ENCODE data around the gene PUDP.
A peak's percentile ranks its signal among the peaks of the same experiment; 100 is the strongest.
"Not testable (repeated sequence)": the region's sequence is repeated elsewhere in the genome, so short reads cannot be mapped to it uniquely, and the experiment has no call there.

Gene PUDP

GRCh38 chrX:7095657-7096056, 52.3 kb downstream of the PUDP start:
- CTCF ChIA-PET; H3K9me3 ChIP-seq (ENCODE audit: control extremely low read depth in 1 of 5, control insufficient read depth in 4 of 5, insufficient read depth in 2 of 5, low read depth in 1 of 5, low read length in 4 of 5); H3K27ac ChIP-seq (ENCODE audit: insufficient read depth in 1 of 2, low read depth in 1 of 2, low read length in 2 of 2, poor library complexity in 1 of 2, severe bottlenecking in 2 of 2); H3K4me1 ChIP-seq (ENCODE audit: control extremely low read depth in 1 of 4, control insufficient read depth in 4 of 4, insufficient read depth in 4 of 4, low read length in 3 of 4); H3K27me3 ChIP-seq (replicated peaks in 2 of 5; ENCODE audit: control insufficient read depth in 4 of 5, insufficient read depth in 5 of 5, low read length in 4 of 5); H3K4me3 ChIP-seq (ENCODE audit: control insufficient read depth in 1 of 7, extremely low read depth in 1 of 7, insufficient read depth in 4 of 7, low read depth in 2 of 7, low read length in 6 of 7); DNase-seq; POLR2A ChIA-PET: not testable (repeated sequence)
- WGBS (ENCODE audit: insufficient coverage) = 100% methylated on average over 2 of the region's 2 CpGs
- peaks cover 0 to 13% (median 8%) of the 10 kb centered on the region in 4 experiments for H3K36me3 ChIP-seq (ENCODE audit: control insufficient read depth in 4 of 4, insufficient read depth in 4 of 4, low read length in 3 of 4)

GRCh38 chrX:7093305-7093704, 54.6 kb downstream of the PUDP start:
- H3K27me3 ChIP-seq (replicated peaks in 2 of 5; ENCODE audit: control insufficient read depth in 4 of 5, insufficient read depth in 5 of 5, low read length in 4 of 5) = no peaks in the 10 kb centered on the region
- H3K27ac ChIP-seq (ENCODE audit: insufficient read depth in 1 of 2, low read depth in 1 of 2, low read length in 2 of 2, poor library complexity in 1 of 2, severe bottlenecking in 2 of 2) = no peak overlapping the region
- H3K4me3 ChIP-seq (ENCODE audit: control insufficient read depth in 1 of 7, extremely low read depth in 1 of 7, insufficient read depth in 4 of 7, low read depth in 2 of 7, low read length in 6 of 7) = no peak overlapping the region
- ChIA-PET CTCF (no interaction called here), POLR2A (no interaction called here)
- WGBS (ENCODE audit: insufficient coverage) = 100% methylated on average over 6 of the region's 6 CpGs
- no peak for DNase-seq
- peaks cover 0 to 4% (median 0%) of the 10 kb centered on the region in 4 experiments for H3K4me1 ChIP-seq (ENCODE audit: control extremely low read depth in 1 of 4, control insufficient read depth in 4 of 4, insufficient read depth in 4 of 4, low read length in 3 of 4)
- peaks cover 0 to 11% (median 7%) of the 10 kb centered on the region in 4 experiments for H3K36me3 ChIP-seq (ENCODE audit: control insufficient read depth in 4 of 4, insufficient read depth in 4 of 4, low read length in 3 of 4)
- no peaks in the 10 kb centered on the region for H3K9me3 ChIP-seq (ENCODE audit: control extremely low read depth in 1 of 5, control insufficient read depth in 4 of 5, insufficient read depth in 2 of 5, low read depth in 1 of 5, low read length in 4 of 5)

- Histone ChIP-seq H3K4me3 (ENCODE audit: control insufficient read depth in 1 of 7, extremely low read depth in 1 of 7, insufficient read depth in 4 of 7, low read depth in 2 of 7, low read length in 6 of 7) (no peak overlapping the region), H3K27me3 (replicated peaks in 2 of 5; ENCODE audit: control insufficient read depth in 4 of 5, insufficient read depth in 5 of 5, low read length in 4 of 5) (no peaks in the 10 kb centered on the region), H3K27ac (ENCODE audit: insufficient read depth in 1 of 2, low read depth in 1 of 2, low read length in 2 of 2, poor library complexity in 1 of 2, severe bottlenecking in 2 of 2) (no peak overlapping the region), H3K4me1 (ENCODE audit: control extremely low read depth in 1 of 4, control insufficient read depth in 4 of 4, insufficient read depth in 4 of 4, low read length in 3 of 4) (peaks cover 0 to 4% (median 0%) of the 10 kb centered on the region in 4 experiments), H3K9me3 (ENCODE audit: control extremely low read depth in 1 of 5, control insufficient read depth in 4 of 5, insufficient read depth in 2 of 5, low read depth in 1 of 5, low read length in 4 of 5) (no peaks in the 10 kb centered on the region), H3K36me3 (ENCODE audit: control insufficient read depth in 4 of 4, insufficient read depth in 4 of 4, low read length in 3 of 4) (peaks cover 0 to 6% (median 3%) of the 10 kb centered on the region in 4 experiments)
- ChIA-PET POLR2A (no interaction called here), CTCF (no interaction called here)
- WGBS (ENCODE audit: insufficient coverage) = 63% methylated on average over 3 of the region's 4 CpGs
- DNase-seq = no peak
Observed at GRCh38 chrX:7092543-7092942, 55.4 kb downstream of the PUDP start.

GRCh38 chrX:7091923-7092322, 56.0 kb downstream of the PUDP start:
- no peaks in the 10 kb centered on the region for H3K9me3 ChIP-seq (ENCODE audit: control extremely low read depth in 1 of 5, control insufficient read depth in 4 of 5, insufficient read depth in 2 of 5, low read depth in 1 of 5, low read length in 4 of 5)
- ChIA-PET POLR2A (no interaction called here), CTCF (no interaction called here)
- H3K4me1 ChIP-seq (ENCODE audit: control extremely low read depth in 1 of 4, control insufficient read depth in 4 of 4, insufficient read depth in 4 of 4, low read length in 3 of 4) = peaks cover 0 to 4% (median 3%) of the 10 kb centered on the region in 4 experiments
- H3K27me3 ChIP-seq (replicated peaks in 2 of 5; ENCODE audit: control insufficient read depth in 4 of 5, insufficient read depth in 5 of 5, low read length in 4 of 5) = no peaks in the 10 kb centered on the region
- no peak overlapping the region for H3K27ac ChIP-seq (ENCODE audit: insufficient read depth in 1 of 2, low read depth in 1 of 2, low read length in 2 of 2, poor library complexity in 1 of 2, severe bottlenecking in 2 of 2)
- peaks cover 0 to 2% (median 0%) of the 10 kb centered on the region in 4 experiments for H3K36me3 ChIP-seq (ENCODE audit: control insufficient read depth in 4 of 4, insufficient read depth in 4 of 4, low read length in 3 of 4)
- H3K4me3 ChIP-seq (ENCODE audit: control insufficient read depth in 1 of 7, extremely low read depth in 1 of 7, insufficient read depth in 4 of 7, low read depth in 2 of 7, low read length in 6 of 7) = no peak overlapping the region
- 86% methylated on average over 1 of the region's 4 CpGs for WGBS (ENCODE audit: insufficient coverage)
- no peak for DNase-seq

- peaks cover 5 to 16% (median 14%) of the 10 kb centered on the region in 4 experiments for H3K4me1 ChIP-seq (ENCODE audit: control extremely low read depth in 1 of 4, control insufficient read depth in 4 of 4, insufficient read depth in 4 of 4, low read length in 3 of 4)
- no peak overlapping the region for H3K4me3 ChIP-seq (ENCODE audit: control insufficient read depth in 1 of 7, extremely low read depth in 1 of 7, insufficient read depth in 4 of 7, low read depth in 2 of 7, low read length in 6 of 7)
- H3K36me3 ChIP-seq (ENCODE audit: control insufficient read depth in 4 of 4, insufficient read depth in 4 of 4, low read length in 3 of 4) = no peaks in the 10 kb centered on the region
- CTCF ChIA-PET = no interaction called here
- DNase-seq = no peak
- H3K27me3 ChIP-seq (replicated peaks in 2 of 5; ENCODE audit: control insufficient read depth in 4 of 5, insufficient read depth in 5 of 5, low read length in 4 of 5) = no peaks in the 10 kb centered on the region
- WGBS (ENCODE audit: insufficient coverage) = 88% methylated on average over 4 of the region's 4 CpGs
- H3K9me3 ChIP-seq (ENCODE audit: control extremely low read depth in 1 of 5, control insufficient read depth in 4 of 5, insufficient read depth in 2 of 5, low read depth in 1 of 5, low read length in 4 of 5) = no peaks in the 10 kb centered on the region
- POLR2A ChIA-PET = no interaction called here
- H3K27ac ChIP-seq (ENCODE audit: insufficient read depth in 1 of 2, low read depth in 1 of 2, low read length in 2 of 2, poor library complexity in 1 of 2, severe bottlenecking in 2 of 2) = no peak overlapping the region
Observed at GRCh38 chrX:7090641-7091040, 57.3 kb downstream of the PUDP start.

GRCh38 chrX:7088968-7089615, 58.9 kb downstream of the PUDP start:
- peak; percentile 13 to 45 (median 44) for DNase-seq
- H3K9me3 ChIP-seq (ENCODE audit: control extremely low read depth in 1 of 5, control insufficient read depth in 4 of 5, insufficient read depth in 2 of 5, low read depth in 1 of 5, low read length in 4 of 5) = no peaks in the 10 kb centered on the region
- no peak overlapping the region for H3K27ac ChIP-seq (ENCODE audit: insufficient read depth in 1 of 2, low read depth in 1 of 2, low read length in 2 of 2, poor library complexity in 1 of 2, severe bottlenecking in 2 of 2)
- no peaks in the 10 kb centered on the region for H3K27me3 ChIP-seq (replicated peaks in 2 of 5; ENCODE audit: control insufficient read depth in 4 of 5, insufficient read depth in 5 of 5, low read length in 4 of 5)
- peaks cover 16 to 32% (median 28%) of the 10 kb centered on the region in 4 experiments for H3K4me1 ChIP-seq (ENCODE audit: control extremely low read depth in 1 of 4, control insufficient read depth in 4 of 4, insufficient read depth in 4 of 4, low read length in 3 of 4)
- WGBS (ENCODE audit: insufficient coverage) = 97% methylated on average over 4 of the region's 8 CpGs
- ChIA-PET POLR2A (no interaction called here), CTCF (no interaction called here)
- H3K4me3 ChIP-seq (ENCODE audit: control insufficient read depth in 1 of 7, extremely low read depth in 1 of 7, insufficient read depth in 4 of 7, low read depth in 2 of 7, low read length in 6 of 7) = no peak overlapping the region
- peaks cover 0 to 4% (median 0%) of the 10 kb centered on the region in 4 experiments for H3K36me3 ChIP-seq (ENCODE audit: control insufficient read depth in 4 of 4, insufficient read depth in 4 of 4, low read length in 3 of 4)

GRCh38 chrX:7086384-7086783, 61.6 kb downstream of the PUDP start:
- no peak overlapping the region for H3K27ac ChIP-seq (ENCODE audit: insufficient read depth in 1 of 2, low read depth in 1 of 2, low read length in 2 of 2, poor library complexity in 1 of 2, severe bottlenecking in 2 of 2)
- peaks cover 0 to 4% (median 0%) of the 10 kb centered on the region in 4 experiments for H3K36me3 ChIP-seq (ENCODE audit: control insufficient read depth in 4 of 4, insufficient read depth in 4 of 4, low read length in 3 of 4)
- H3K4me3 ChIP-seq (ENCODE audit: control insufficient read depth in 1 of 7, extremely low read depth in 1 of 7, insufficient read depth in 4 of 7, low read depth in 2 of 7, low read length in 6 of 7) = no peak overlapping the region
- peaks cover 16 to 49% (median 44%) of the 10 kb centered on the region in 4 experiments for H3K4me1 ChIP-seq (ENCODE audit: control extremely low read depth in 1 of 4, control insufficient read depth in 4 of 4, insufficient read depth in 4 of 4, low read length in 3 of 4)
- no peaks in the 10 kb centered on the region for H3K27me3 ChIP-seq (replicated peaks in 2 of 5; ENCODE audit: control insufficient read depth in 4 of 5, insufficient read depth in 5 of 5, low read length in 4 of 5)
- ChIA-PET CTCF (no interaction called here), POLR2A (no interaction called here)
- DNase-seq = peak in 2 of 3 donors; percentile 74 to 80
- WGBS (ENCODE audit: insufficient coverage) = 50% methylated on average over 2 of the region's 3 CpGs
- H3K9me3 ChIP-seq (ENCODE audit: control extremely low read depth in 1 of 5, control insufficient read depth in 4 of 5, insufficient read depth in 2 of 5, low read depth in 1 of 5, low read length in 4 of 5) = no peaks in the 10 kb centered on the region
